Measurements from ENCODE around the gene GEN1. TPM values are rescaled to one million over a fixed set of nuclear protein-coding genes. Genes with fewer than 3 reads are reported as not detected.
A peak's percentile ranks its signal among the peaks of the same experiment; 100 is the strongest.

The GEN1 gene
- total and polyA plus RNA-seq, 2 of the 13 experiments (the other 11 are each of a cell fraction or from before 2014, with no cell fraction given) = 9.9 to 27.1 TPM

- TF ChIP-seq, protein P1, sequence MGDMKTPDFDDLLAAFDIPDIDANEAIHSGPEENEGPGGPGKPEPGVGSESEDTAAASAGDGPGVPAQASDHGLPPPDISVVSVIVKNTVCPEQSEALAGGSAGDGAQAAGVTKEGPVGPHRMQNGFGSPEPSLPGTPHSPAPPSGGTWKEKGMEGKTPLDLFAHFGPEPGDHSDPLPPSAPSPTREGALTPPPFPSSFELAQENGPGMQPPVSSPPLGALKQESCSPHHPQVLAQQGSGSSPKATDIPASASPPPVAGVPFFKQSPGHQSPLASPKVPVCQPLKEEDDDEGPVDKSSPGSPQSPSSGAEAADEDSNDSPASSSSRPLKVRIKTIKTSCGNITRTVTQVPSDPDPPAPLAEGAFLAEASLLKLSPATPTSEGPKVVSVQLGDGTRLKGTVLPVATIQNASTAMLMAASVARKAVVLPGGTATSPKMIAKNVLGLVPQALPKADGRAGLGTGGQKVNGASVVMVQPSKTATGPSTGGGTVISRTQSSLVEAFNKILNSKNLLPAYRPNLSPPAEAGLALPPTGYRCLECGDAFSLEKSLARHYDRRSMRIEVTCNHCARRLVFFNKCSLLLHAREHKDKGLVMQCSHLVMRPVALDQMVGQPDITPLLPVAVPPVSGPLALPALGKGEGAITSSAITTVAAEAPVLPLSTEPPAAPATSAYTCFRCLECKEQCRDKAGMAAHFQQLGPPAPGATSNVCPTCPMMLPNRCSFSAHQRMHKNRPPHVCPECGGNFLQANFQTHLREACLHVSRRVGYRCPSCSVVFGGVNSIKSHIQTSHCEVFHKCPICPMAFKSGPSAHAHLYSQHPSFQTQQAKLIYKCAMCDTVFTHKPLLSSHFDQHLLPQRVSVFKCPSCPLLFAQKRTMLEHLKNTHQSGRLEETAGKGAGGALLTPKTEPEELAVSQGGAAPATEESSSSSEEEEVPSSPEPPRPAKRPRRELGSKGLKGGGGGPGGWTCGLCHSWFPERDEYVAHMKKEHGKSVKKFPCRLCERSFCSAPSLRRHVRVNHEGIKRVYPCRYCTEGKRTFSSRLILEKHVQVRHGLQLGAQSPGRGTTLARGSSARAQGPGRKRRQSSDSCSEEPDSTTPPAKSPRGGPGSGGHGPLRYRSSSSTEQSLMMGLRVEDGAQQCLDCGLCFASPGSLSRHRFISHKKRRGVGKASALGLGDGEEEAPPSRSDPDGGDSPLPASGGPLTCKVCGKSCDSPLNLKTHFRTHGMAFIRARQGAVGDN (CRISPR knock-in tag; IDR thresholded peaks at IDR 0.05) = peak; percentile 82
- TF ChIP-seq TFDP2 (CRISPR knock-in tag; IDR thresholded peaks at IDR 0.05) (peak; percentile 55; the same call in 1 of the 2 replicates), KDM5B (CRISPR knock-in tag; IDR thresholded peaks at IDR 0.05; ENCODE audit: borderline replicate concordance) (peak; percentile 79; the same call in 1 of the 2 replicates), TAF1 (CRISPR knock-in tag; IDR thresholded peaks at IDR 0.05) (no peak), ZFP90 (CRISPR knock-in tag; IDR thresholded peaks at IDR 0.05; ENCODE audit: borderline replicate concordance) (0 out of 2 replicates have a peak, but pooled peaks have one; percentile 39), TBL1XR1 (IDR thresholded peaks at IDR 0.05; ENCODE audit: borderline replicate concordance, low read length, partially characterized antibody) (no peak), ZNF337 (CRISPR knock-in tag; IDR thresholded peaks at IDR 0.05; ENCODE audit: borderline replicate concordance, low read depth) (0 out of 2 replicates have a peak, but pooled peaks have one; percentile 52), ZNF530 (CRISPR knock-in tag; IDR thresholded peaks at IDR 0.05; ENCODE audit: low read depth) (no peak), IRF2 (CRISPR knock-in tag; IDR thresholded peaks at IDR 0.05) (no peak), ZNF644 (CRISPR knock-in tag; IDR thresholded peaks at IDR 0.05; ENCODE audit: low read depth) (peak; percentile 52; the same call in 1 of the 2 replicates), ZNF44 (CRISPR knock-in tag; IDR thresholded peaks at IDR 0.05) (no peak), ZNF264 (CRISPR knock-in tag; IDR thresholded peaks at IDR 0.05) (peak; percentile 32; the same call in 1 of the 2 replicates), KDM1A (CRISPR knock-in tag; IDR thresholded peaks at IDR 0.05) (0 out of 2 replicates have a peak, but pooled peaks have one; percentile 32), SALL1 (CRISPR knock-in tag; IDR thresholded peaks at IDR 0.05) (peak; percentile 66), XRCC5 (optimal IDR thresholded peaks at IDR 0.05; ENCODE audit: low read length) (peak; percentile 97), ZBTB38 (CRISPR knock-in tag; IDR thresholded peaks at IDR 0.05) (no peak), ZNF619 (CRISPR knock-in tag; IDR thresholded peaks at IDR 0.05) (0 out of 2 replicates have a peak, but pooled peaks have one; percentile 66), KLF12 (CRISPR knock-in tag; IDR thresholded peaks at IDR 0.05; ENCODE audit: borderline replicate concordance) (no peak), ZNF816 (CRISPR knock-in tag; IDR thresholded peaks at IDR 0.05; ENCODE audit: borderline replicate concordance) (peak; percentile 88; the same call in 1 of the 2 replicates)
- TF ChIP-seq, protein P2, sequence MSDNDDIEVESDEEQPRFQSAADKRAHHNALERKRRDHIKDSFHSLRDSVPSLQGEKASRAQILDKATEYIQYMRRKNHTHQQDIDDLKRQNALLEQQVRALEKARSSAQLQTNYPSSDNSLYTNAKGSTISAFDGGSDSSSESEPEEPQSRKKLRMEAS (IDR thresholded peaks at IDR 0.05) = peak; percentile 40; the same call in 1 of the 2 replicates
These were observed 76.4 kb downstream of the GEN1 start (continued) for GRCh38 chr2:17830053-17831034.

Data from HepG2 (cell line).